Measurements from ENCODE around the gene GHSR.
A peak's percentile ranks its signal among the peaks of the same experiment; 100 is the strongest.

The GHSR gene

DNA sequence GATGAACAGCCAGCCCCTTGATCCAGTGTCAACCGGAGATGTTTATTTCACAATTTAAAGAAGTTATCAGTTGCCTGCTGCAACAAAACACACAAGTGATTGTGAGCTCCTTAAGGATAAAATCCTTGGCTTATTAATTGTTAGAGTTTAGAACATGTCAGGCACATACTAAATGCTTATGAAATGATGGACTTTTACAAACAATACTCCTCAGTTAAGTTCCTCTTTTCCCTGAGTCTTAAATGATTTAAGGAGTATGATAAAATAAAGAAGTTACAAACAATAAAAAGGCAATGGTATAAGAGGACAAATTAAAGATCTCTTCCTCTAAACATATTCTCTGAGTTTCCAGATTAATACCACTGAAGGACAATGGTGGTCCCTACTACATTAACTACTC, 5.7 kb downstream of the GHSR start:
- Histone ChIP-seq H3K4me1 (no peaks in the 10 kb centered on the region), H3K4me3 (no peak overlapping the region), H3K4me2 (no peak overlapping the region), H3K27ac (no peak overlapping the region), H3K36me3 (no peaks in the 10 kb centered on the region), H3K9ac (no peak overlapping the region), H4K20me1 (no peaks in the 10 kb centered on the region), H3K9me3 (replicated peaks in 1 of 11) (peaks cover 3 to 8% (median 4%) of the 10 kb centered on the region in 11 experiments), H3K27me3 (no peaks in the 10 kb centered on the region)
- no peak for TF ChIP-seq Cebpa-rat (IDR thresholded peaks at IDR 0.05)

DNA sequence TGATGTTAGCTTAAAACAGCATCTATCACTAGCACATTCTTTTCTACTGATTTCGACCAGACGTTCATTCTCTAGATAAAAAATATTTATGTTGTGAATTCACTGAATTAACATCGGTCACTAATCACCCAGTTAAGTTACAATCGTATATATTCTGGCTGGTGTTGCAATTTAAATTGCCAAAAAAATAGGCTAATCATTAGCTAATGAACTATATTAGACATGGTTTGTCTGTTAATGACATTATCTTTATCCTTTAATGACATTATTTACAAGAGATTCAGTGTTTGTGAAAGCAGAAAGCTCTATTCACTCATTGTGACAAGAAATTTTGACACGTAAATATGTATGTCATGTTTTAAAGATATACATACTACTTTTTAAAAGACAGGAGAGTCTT, 6.7 kb downstream of the GHSR start:
- H3K9me3 ChIP-seq (replicated peaks in 1 of 11): no peaks in the 10 kb centered on the region
- H3K4me3 ChIP-seq: no peak overlapping the region
- no peak overlapping the region for H3K4me2 ChIP-seq
- no peak overlapping the region for H3K9ac ChIP-seq
- no peak overlapping the region for H3K27ac ChIP-seq
- no peaks in the 10 kb centered on the region for H3K4me1 ChIP-seq
- H3K27me3 ChIP-seq: no peaks in the 10 kb centered on the region
- TF ChIP-seq Cebpa-rat (IDR thresholded peaks at IDR 0.05): no peak
- H3K36me3 ChIP-seq: no peaks in the 10 kb centered on the region
- no peaks in the 10 kb centered on the region for H4K20me1 ChIP-seq

DNA sequence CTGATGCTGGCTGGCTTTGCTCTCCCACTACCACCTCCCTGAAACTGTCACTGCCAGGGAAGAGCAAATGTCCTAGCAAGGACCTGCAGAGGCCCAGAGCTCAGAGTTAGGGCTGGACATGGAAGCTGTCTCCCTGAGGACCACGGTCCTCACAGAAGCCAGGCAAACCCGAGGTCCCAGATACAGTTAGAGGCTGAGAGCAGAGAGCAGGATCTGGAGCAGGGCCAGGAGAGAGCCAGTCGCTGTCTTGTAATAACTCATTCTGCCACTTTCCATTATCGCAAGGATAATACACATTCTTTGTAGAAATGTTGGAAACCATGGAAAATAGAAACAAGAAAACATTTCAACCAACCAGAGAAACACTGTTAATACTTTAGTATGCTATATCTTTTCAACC, 10.1 kb downstream of the GHSR start:
- H3K27ac ChIP-seq: no peak overlapping the region
- no peaks in the 10 kb centered on the region for H3K4me1 ChIP-seq
- no peaks in the 10 kb centered on the region for H3K27me3 ChIP-seq
- no peaks in the 10 kb centered on the region for H4K20me1 ChIP-seq
- H3K4me2 ChIP-seq: no peak overlapping the region
- peaks cover 9 to 15% (median 12%) of the 10 kb centered on the region in 11 experiments for H3K9me3 ChIP-seq (replicated peaks in 1 of 11)
- no peak overlapping the region for H3K9ac ChIP-seq
- no peaks in the 10 kb centered on the region for H3K36me3 ChIP-seq
- TF ChIP-seq Cebpa-rat (IDR thresholded peaks at IDR 0.05): no peak
- no peak overlapping the region for H3K4me3 ChIP-seq

DNA sequence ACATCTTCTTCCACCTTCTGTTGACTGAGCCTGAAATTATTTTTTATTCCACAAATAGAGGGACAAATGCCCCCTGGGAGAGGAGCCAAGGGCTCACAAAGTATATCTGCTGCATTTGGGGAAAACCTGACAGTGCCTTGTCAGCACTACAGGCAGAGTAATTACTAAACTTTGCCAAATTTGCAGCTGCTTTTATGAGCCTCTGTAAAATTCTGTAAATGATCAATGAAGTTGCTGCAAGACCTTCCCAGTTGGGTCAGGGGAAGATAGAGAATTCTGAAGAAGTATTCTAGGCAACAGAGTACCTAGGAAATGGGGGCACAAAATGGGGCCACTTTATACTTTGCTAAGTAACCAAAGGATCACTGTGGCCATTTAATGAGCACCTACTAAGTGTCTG, 10.5 kb downstream of the GHSR start:
- H3K27ac ChIP-seq: no peak overlapping the region
- no peak overlapping the region for H3K4me3 ChIP-seq
- H4K20me1 ChIP-seq: no peaks in the 10 kb centered on the region
- peaks cover 14 to 19% (median 17%) of the 10 kb centered on the region in 11 experiments for H3K9me3 ChIP-seq (replicated peaks in 1 of 11)
- no peak overlapping the region for H3K9ac ChIP-seq
- no peak for TF ChIP-seq Cebpa-rat (IDR thresholded peaks at IDR 0.05)
- no peak overlapping the region for H3K4me2 ChIP-seq
- no peaks in the 10 kb centered on the region for H3K4me1 ChIP-seq
- H3K27me3 ChIP-seq: no peaks in the 10 kb centered on the region
- no peaks in the 10 kb centered on the region; a peak in 1 of 22 replicates for H3K36me3 ChIP-seq

DNA sequence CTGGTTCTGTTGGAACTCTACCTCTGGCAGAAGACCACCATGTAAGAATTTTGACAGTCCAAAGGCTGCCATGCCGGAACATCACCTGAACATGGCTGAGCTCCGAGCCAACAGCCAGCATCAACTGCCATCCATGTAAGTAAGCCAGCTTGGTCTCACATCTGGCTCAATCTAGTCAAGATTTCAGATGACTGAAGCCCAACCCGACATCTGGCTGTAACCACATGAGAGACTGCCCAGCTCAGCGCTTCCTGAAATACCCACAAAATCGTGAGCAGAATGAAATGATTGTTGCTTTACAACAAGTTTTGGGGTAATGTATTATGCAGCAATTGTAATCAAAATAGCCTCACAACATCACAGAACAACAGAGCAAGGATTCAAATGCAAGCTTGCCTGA, 32.9 kb downstream of the GHSR start:
- peaks cover 0 to 23% (median 10%) of the 10 kb centered on the region in 10 experiments; a peak in 15 of 20 replicates for H3K4me1 ChIP-seq
- no peak overlapping the region for H3K9ac ChIP-seq
- no peak overlapping the region for H3K4me3 ChIP-seq
- H3K9me3 ChIP-seq (replicated peaks in 1 of 11): no peaks in the 10 kb centered on the region
- H3K36me3 ChIP-seq: no peaks in the 10 kb centered on the region
- H3K4me2 ChIP-seq: peak overlapping the region; percentile 7 to 63 (median 34); a peak in 19 of 22 replicates
- no peaks in the 10 kb centered on the region for H4K20me1 ChIP-seq
- TF ChIP-seq Cebpa-rat (IDR thresholded peaks at IDR 0.05): no peak
- peak overlapping the region in 1 of 11 experiments; percentile 35; a peak in 1 of 22 replicates for H3K27ac ChIP-seq
- no peaks in the 10 kb centered on the region for H3K27me3 ChIP-seq

DNA sequence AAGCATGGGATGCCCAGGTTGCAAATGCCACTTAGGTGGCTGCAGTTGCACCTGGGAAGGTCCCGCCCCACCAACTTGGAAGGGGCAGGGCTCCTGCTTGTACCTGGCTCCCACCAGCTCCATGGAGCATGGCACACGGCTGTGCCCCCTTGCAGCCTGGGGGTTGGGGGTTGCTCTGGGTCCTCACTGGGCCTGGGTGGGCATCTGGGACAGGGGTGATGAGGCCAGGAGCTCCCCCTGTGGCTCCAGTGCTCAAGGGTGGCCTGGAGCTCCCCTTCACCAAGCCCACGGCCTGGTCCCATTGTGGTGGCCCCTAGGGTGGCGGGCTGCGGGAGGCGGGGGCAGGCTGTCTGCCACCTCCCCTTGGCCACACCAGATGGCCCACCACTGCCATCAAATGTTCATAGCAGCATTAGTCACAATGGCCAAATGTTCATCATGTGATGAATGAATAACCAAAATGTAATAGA, 36.7 kb downstream of the GHSR start:
- no peaks in the 10 kb centered on the region for H4K20me1 ChIP-seq
- H3K4me1 ChIP-seq: peaks cover 0 to 23% (median 10%) of the 10 kb centered on the region in 10 experiments; a peak in 15 of 20 replicates
- no peaks in the 10 kb centered on the region for H3K27me3 ChIP-seq
- no peak for TF ChIP-seq Cebpa-rat (IDR thresholded peaks at IDR 0.05)
- H3K4me2 ChIP-seq: no peak overlapping the region
- H3K9ac ChIP-seq: no peak overlapping the region
- no peaks in the 10 kb centered on the region for H3K36me3 ChIP-seq
- H3K9me3 ChIP-seq (replicated peaks in 1 of 11): no peaks in the 10 kb centered on the region
- H3K4me3 ChIP-seq: no peak overlapping the region
- H3K27ac ChIP-seq: no peak overlapping the region

DNA sequence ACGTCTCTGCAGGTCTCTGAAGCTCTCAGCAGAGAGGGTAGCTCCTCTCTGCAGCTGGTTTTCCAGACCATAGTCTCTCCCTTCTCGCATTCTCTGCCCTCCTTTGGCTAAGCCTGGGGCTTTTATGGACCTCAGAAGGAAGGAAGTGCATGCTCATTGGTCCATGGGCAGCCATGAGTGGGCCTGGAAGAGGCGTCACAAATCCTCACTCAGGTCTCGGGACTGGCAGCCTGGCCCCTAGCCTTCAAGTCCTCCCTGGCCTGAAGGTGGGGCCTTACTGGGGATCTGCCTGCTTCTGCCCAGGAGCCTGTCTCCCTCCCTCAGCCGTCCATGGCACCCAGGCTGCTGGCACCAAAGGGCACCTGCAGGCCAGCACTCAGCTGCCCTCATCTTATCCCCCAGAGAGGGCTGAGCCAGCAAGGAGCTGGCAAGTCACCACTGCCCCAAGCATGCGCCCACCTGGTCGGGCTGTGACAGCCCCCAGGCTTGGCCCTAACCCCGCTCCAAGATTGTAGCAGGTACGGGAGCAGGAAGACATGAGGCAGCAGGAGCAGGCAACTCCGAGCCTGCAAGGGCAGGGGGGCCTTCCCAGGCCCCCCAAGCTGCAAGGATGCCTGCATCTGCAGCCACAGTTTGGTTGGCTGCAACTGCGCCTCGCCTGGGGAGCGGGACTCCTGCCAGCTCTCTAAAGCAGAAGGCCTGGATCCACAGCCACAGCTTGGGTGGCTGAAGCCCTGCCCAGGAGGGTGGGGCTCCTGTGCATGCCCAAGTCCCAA, 37.4 kb downstream of the GHSR start:
- Histone ChIP-seq H3K4me1 (peaks cover 0 to 23% (median 10%) of the 10 kb centered on the region in 10 experiments; a peak in 15 of 20 replicates), H3K4me3 (no peak overlapping the region), H3K36me3 (no peaks in the 10 kb centered on the region), H3K27me3 (no peaks in the 10 kb centered on the region), H3K9me3 (replicated peaks in 1 of 11) (no peaks in the 10 kb centered on the region), H4K20me1 (no peaks in the 10 kb centered on the region), H3K9ac (no peak overlapping the region), H3K27ac (no peak overlapping the region), H3K4me2 (no peak overlapping the region)
- no peak for TF ChIP-seq Cebpa-rat (IDR thresholded peaks at IDR 0.05)

DNA sequence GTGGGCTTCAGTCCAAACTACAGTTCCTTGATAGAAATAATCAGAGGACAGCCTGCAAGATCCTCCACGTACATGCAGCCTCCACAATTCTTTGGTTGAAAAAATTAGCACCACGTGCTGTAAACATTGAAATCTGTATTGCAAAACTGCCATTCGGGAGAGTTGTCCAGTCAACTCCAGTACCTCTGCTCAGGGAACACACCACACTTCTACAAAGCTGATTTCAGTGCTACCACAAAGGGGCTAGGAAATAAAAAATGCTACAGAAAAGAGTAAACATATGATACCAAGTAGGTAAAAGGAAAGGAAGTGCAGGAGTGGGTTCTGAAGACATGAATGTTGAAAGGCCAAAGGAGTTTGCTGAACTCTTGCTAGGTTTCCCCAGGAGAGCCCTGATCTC, 40.4 kb downstream of the GHSR start:
- no peak overlapping the region for H3K4me3 ChIP-seq
- no peak for TF ChIP-seq Cebpa-rat (IDR thresholded peaks at IDR 0.05)
- no peaks in the 10 kb centered on the region for H3K27me3 ChIP-seq
- H3K9me3 ChIP-seq (replicated peaks in 1 of 11): no peaks in the 10 kb centered on the region
- 0 out of 22 replicates have a peak, but pooled peaks cover 0 to 2% (median 0%) of the 10 kb centered on the region in 11 experiments for H3K36me3 ChIP-seq
- no peaks in the 10 kb centered on the region for H4K20me1 ChIP-seq
- no peak overlapping the region for H3K9ac ChIP-seq
- peaks cover 0 to 4% (median 0%) of the 10 kb centered on the region in 10 experiments; a peak in 1 of 20 replicates for H3K4me1 ChIP-seq
- H3K4me2 ChIP-seq: no peak overlapping the region
- no peak overlapping the region for H3K27ac ChIP-seq

DNA sequence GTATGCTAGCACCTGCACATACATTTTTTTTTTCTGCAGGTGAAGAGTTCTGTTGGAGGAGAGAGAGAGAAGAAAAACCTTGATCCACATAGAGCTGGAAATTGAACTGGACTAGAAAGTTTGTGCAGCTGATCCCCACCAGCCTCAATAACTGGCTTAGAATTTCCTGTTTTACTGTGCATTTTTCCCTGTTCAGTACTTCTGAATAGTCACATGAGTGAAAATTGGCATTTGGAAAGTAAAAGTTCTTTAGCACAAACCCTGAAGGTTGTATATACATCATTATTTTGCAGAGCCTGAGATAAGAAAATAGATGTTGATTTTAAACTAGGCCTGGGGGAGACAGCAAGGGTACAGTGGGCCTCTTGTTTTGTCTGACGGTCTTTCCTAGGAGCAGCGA, 42.3 kb downstream of the GHSR start:
- Histone ChIP-seq H3K4me3 (no peak overlapping the region), H3K9me3 (replicated peaks in 1 of 11) (no peaks in the 10 kb centered on the region), H3K4me2 (no peak overlapping the region), H3K27ac (no peak overlapping the region), H3K27me3 (no peaks in the 10 kb centered on the region), H4K20me1 (no peaks in the 10 kb centered on the region), H3K4me1 (no peaks in the 10 kb centered on the region), H3K9ac (no peak overlapping the region), H3K36me3 (peaks cover 0 to 22% (median 8%) of the 10 kb centered on the region in 11 experiments; a peak in 14 of 22 replicates)
- no peak for TF ChIP-seq Cebpa-rat (IDR thresholded peaks at IDR 0.05)
